DND-41 (cell line): ENCODE data around the gene NXPH1.

Experiments used
- EZH2 ChIP-seq: IDR thresholded peaks from 3 replicates; pipeline ENCODE4 v1.6.1; 2012; ENCODE audit warnings: borderline replicate concordance, low read depth, mild to moderate bottlenecking, moderate library complexity, low read length, inconsistent platforms; ENCODE audit not compliant: severe bottlenecking
- TF ChIP-seq, protein P1 (sequence below): IDR thresholded peaks from 2 replicates; pipeline ENCODE4 v1.5.1; 2012; ENCODE audit warnings: borderline replicate concordance, low read length, moderate library complexity, mild to moderate bottlenecking; ENCODE audit not compliant: poor library complexity, severe bottlenecking; ENCODE audit errors: extremely low read depth

DNA sequence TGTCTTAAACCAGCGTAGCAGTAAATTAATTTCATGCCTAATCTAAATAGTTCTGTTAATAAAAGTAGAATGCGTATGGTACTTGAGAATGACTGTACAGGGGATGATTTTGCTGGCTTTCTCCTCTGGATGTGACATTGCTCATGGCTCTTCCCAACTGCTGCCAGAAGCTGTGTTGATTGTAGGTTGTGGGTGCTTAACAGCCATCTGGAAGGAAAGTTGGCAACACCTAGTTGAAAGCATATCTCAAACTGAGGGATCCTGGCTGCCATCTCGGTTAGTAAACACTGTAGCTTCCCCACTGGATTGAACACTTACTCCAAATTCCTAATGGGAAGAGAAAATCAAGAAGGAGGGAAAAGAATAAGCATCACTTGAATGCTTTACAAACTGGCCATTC lies 130.9 kb downstream of the NXPH1 start:
- TF ChIP-seq, protein P1, sequence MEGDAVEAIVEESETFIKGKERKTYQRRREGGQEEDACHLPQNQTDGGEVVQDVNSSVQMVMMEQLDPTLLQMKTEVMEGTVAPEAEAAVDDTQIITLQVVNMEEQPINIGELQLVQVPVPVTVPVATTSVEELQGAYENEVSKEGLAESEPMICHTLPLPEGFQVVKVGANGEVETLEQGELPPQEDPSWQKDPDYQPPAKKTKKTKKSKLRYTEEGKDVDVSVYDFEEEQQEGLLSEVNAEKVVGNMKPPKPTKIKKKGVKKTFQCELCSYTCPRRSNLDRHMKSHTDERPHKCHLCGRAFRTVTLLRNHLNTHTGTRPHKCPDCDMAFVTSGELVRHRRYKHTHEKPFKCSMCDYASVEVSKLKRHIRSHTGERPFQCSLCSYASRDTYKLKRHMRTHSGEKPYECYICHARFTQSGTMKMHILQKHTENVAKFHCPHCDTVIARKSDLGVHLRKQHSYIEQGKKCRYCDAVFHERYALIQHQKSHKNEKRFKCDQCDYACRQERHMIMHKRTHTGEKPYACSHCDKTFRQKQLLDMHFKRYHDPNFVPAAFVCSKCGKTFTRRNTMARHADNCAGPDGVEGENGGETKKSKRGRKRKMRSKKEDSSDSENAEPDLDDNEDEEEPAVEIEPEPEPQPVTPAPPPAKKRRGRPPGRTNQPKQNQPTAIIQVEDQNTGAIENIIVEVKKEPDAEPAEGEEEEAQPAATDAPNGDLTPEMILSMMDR = no peak
- no peak for TF ChIP-seq EZH2
